HEK293 (cell line): ENCODE data around the gene ZNF433.

Source experiments
- TCF7L2 ChIP-seq: IDR thresholded peaks from 2 replicates; pipeline ENCODE4 v1.6.1; 2011; ENCODE audit warnings: low read depth, mild to moderate bottlenecking, inconsistent platforms, low read length, moderate library complexity, borderline replicate concordance
- YY1 ChIP-seq: fragments of 450-650 bp; formaldehyde crosslinking; IDR thresholded peaks from 2 replicates; pipeline ENCODE4 v1.5.1; 2018; ENCODE audit warnings: missing biosample characterization, missing genetic modification characterization
- ZNF174 ChIP-seq: fragments of 450-650 bp; formaldehyde crosslinking; IDR thresholded peaks from 2 replicates; pipeline ENCODE4 v1.5.0; 2017; ENCODE audit warnings: missing biosample characterization, mild to moderate bottlenecking, missing genetic modification characterization
- ZNF292 ChIP-seq: fragments of 450-650 bp; formaldehyde crosslinking; IDR thresholded peaks from 2 replicates; pipeline ENCODE4 v1.5.1; 2016; ENCODE audit warnings: low read depth, missing biosample characterization, missing genetic modification characterization, borderline replicate concordance
- ZNF302 ChIP-seq: fragments of 450-650 bp; formaldehyde crosslinking; IDR thresholded peaks from 2 replicates; pipeline ENCODE4 v1.5.1; 2016; ENCODE audit warnings: missing biosample characterization, missing genetic modification characterization, low read depth
- ZNF335 ChIP-seq: fragments of 450-650 bp; formaldehyde crosslinking; conservative IDR thresholded peaks from 2 replicates; pipeline ENCODE4 v1.5.1; 2016; ENCODE audit warnings: missing biosample characterization, missing genetic modification characterization
- ZNF362 ChIP-seq: fragments of 450-650 bp; formaldehyde crosslinking; IDR thresholded peaks from 2 replicates; pipeline ENCODE4 v1.5.1; 2016; ENCODE audit warnings: missing biosample characterization, missing genetic modification characterization
- ZNF366 ChIP-seq: fragments of 450-650 bp; formaldehyde crosslinking; conservative IDR thresholded peaks from 2 replicates; pipeline ENCODE4 v1.5.1; 2016; ENCODE audit warnings: missing biosample characterization, missing genetic modification characterization
- ZNF514 ChIP-seq: fragments of 450-650 bp; formaldehyde crosslinking; IDR thresholded peaks from 2 replicates; pipeline ENCODE4 v1.5.1; 2016; ENCODE audit warnings: missing biosample characterization, missing genetic modification characterization
- ZNF544 ChIP-seq: fragments of 450-650 bp; formaldehyde crosslinking; IDR thresholded peaks from 2 replicates; pipeline ENCODE4 v1.5.0; 2017; ENCODE audit warnings: missing biosample characterization, missing genetic modification characterization
- ZNF629 ChIP-seq: fragments of 450-650 bp; formaldehyde crosslinking; IDR thresholded peaks from 2 replicates; pipeline ENCODE4 v1.5.1; 2017; ENCODE audit warnings: missing biosample characterization, missing genetic modification characterization
- ZNF704 ChIP-seq: fragments of 450-650 bp; formaldehyde crosslinking; IDR thresholded peaks from 2 replicates; pipeline ENCODE4 v1.5.1; 2016; ENCODE audit warnings: missing biosample characterization, missing genetic modification characterization
- TF ChIP-seq, protein P1 (sequence below): fragments of 450-650 bp; formaldehyde crosslinking; IDR thresholded peaks from 2 replicates; pipeline ENCODE4 v1.5.1; 2016; ENCODE audit warnings: missing biosample characterization, missing genetic modification characterization

DNA sequence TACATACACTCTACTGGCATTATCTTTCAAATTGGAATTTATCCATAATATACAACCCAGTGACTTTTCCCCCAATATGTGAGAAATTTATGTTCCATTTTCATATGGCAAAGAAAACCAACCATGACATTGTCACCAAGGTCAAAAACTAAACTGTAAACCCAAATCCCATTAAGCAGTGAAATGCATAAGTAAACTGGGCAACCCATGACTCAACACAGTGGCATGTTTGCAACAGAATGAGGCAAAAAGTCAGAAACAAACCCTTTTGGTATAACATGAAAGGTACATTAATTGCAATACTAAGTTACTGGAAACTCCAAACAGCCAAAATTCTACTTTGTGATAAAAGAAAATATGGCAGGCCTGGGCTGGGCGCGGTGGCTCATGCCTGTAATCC, 12.4 kb upstream of the ZNF433 start:
- TF ChIP-seq, protein P1, sequence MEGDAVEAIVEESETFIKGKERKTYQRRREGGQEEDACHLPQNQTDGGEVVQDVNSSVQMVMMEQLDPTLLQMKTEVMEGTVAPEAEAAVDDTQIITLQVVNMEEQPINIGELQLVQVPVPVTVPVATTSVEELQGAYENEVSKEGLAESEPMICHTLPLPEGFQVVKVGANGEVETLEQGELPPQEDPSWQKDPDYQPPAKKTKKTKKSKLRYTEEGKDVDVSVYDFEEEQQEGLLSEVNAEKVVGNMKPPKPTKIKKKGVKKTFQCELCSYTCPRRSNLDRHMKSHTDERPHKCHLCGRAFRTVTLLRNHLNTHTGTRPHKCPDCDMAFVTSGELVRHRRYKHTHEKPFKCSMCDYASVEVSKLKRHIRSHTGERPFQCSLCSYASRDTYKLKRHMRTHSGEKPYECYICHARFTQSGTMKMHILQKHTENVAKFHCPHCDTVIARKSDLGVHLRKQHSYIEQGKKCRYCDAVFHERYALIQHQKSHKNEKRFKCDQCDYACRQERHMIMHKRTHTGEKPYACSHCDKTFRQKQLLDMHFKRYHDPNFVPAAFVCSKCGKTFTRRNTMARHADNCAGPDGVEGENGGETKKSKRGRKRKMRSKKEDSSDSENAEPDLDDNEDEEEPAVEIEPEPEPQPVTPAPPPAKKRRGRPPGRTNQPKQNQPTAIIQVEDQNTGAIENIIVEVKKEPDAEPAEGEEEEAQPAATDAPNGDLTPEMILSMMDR (tag by site-specific recombination): no peak
- TF ChIP-seq YY1 (tag by site-specific recombination): no peak
- TF ChIP-seq ZNF335 (tag by site-specific recombination): no peak
- TF ChIP-seq TCF7L2: no peak
- TF ChIP-seq ZNF704 (tag by site-specific recombination): no peak
- no peak for TF ChIP-seq ZNF629 (tag by site-specific recombination)
- no peak for TF ChIP-seq ZNF174 (tag by site-specific recombination)
- no peak for TF ChIP-seq ZNF362 (tag by site-specific recombination)
- no peak for TF ChIP-seq ZNF292 (tag by site-specific recombination)
- no peak for TF ChIP-seq ZNF366 (tag by site-specific recombination)
- no peak for TF ChIP-seq ZNF514 (tag by site-specific recombination)
- TF ChIP-seq ZNF544 (tag by site-specific recombination): no peak
- no peak for TF ChIP-seq ZNF302 (tag by site-specific recombination)
